ENCODE measurements around the gene REST. TPM values are rescaled to one million over a fixed set of nuclear protein-coding genes. Genes with fewer than 3 reads are reported as not detected.

REST gene
- total and polyA plus RNA-seq, 2 of the 8 experiments (the other 6 are each of a cell fraction or from before 2014, with no cell fraction given), result 10.2 to 66.3 TPM

GRCh38 chr4:56978750-56979303 lies 71.1 kb downstream of the REST start, which contains the start of gene POLR2B (continued):
- TF ChIP-seq ATF2 (IDR thresholded peaks at IDR 0.05; ENCODE audit: low read length) (no peak), HDAC2 (IDR thresholded peaks at IDR 0.05; ENCODE audit: borderline replicate concordance in 1 of 2, low read depth in 2 of 2, low read length in 2 of 2) (peak in 1 of 2 experiments; percentile 72; a peak in 1 of 4 replicates), EP300 (IDR thresholded peaks at IDR 0.05; ENCODE audit: borderline replicate concordance in 1 of 2, low read depth in 2 of 2, low read length in 2 of 2) (no peak), E2F6 (IDR thresholded peaks at IDR 0.05) (peak; percentile 63), SP4 (IDR thresholded peaks at IDR 0.05; ENCODE audit: low read length) (no peak), POLR2AphosphoS5 (IDR thresholded peaks at IDR 0.05; ENCODE audit: low read depth, low read length) (peak; percentile 91), FOSL1 (IDR thresholded peaks at IDR 0.05; ENCODE audit: insufficient read depth, low read depth, low read length) (no peak), SIN3A (conservative IDR thresholded peaks at IDR 0.05 in 1 of 2, IDR thresholded peaks at IDR 0.05 in 1 of 2; ENCODE audit: low read depth in 1 of 2, low read length in 2 of 2) (0 out of 4 replicates have a peak, but pooled peaks of 1 of the 2 experiments have one; percentile 81), PHF8 (conservative IDR thresholded peaks at IDR 0.05; ENCODE audit: low read depth, low read length) (peak; percentile 87), SP2 (IDR thresholded peaks at IDR 0.05; ENCODE audit: low read length) (no peak), RBBP5 (IDR thresholded peaks at IDR 0.05; ENCODE audit: borderline replicate concordance, low read depth, low read length) (0 out of 2 replicates have a peak, but pooled peaks have one; percentile 43), TBP (IDR thresholded peaks at IDR 0.05; ENCODE audit: low read depth, low read length) (peak; percentile 70), YY1 (IDR thresholded peaks at IDR 0.05; ENCODE audit: low read depth, low read length) (no peak), BACH1 (IDR thresholded peaks at IDR 0.05; ENCODE audit: low read length) (no peak), CTCF (IDR thresholded peaks at IDR 0.05; ENCODE audit: control extremely low read depth in 1 of 3, insufficient read depth in 1 of 3, low read depth in 1 of 3, low read length in 3 of 3) (no peak), USF2 (IDR thresholded peaks at IDR 0.05; ENCODE audit: low read length) (no peak), ASH2L (IDR thresholded peaks at IDR 0.05; ENCODE audit: low read length) (peak; percentile 82), POU5F1 (IDR thresholded peaks at IDR 0.05; ENCODE audit: low read depth, low read length) (no peak)

All from H1 (cell line).